Glomerular visceral epithelial cell (primary cell): Measurements from ENCODE around the gene MRPS5.
"Not testable (repeated sequence)": the region's sequence is repeated elsewhere in the genome, so short reads cannot be mapped to it uniquely, and the experiment has no call there.

Experiments
- DNase-seq: peaks from one replicate; pipeline ENCODE4 v3.0.0-alpha.2; 2016; ENCODE audit errors: extremely low spot score

The MRPS5 gene

DNA sequence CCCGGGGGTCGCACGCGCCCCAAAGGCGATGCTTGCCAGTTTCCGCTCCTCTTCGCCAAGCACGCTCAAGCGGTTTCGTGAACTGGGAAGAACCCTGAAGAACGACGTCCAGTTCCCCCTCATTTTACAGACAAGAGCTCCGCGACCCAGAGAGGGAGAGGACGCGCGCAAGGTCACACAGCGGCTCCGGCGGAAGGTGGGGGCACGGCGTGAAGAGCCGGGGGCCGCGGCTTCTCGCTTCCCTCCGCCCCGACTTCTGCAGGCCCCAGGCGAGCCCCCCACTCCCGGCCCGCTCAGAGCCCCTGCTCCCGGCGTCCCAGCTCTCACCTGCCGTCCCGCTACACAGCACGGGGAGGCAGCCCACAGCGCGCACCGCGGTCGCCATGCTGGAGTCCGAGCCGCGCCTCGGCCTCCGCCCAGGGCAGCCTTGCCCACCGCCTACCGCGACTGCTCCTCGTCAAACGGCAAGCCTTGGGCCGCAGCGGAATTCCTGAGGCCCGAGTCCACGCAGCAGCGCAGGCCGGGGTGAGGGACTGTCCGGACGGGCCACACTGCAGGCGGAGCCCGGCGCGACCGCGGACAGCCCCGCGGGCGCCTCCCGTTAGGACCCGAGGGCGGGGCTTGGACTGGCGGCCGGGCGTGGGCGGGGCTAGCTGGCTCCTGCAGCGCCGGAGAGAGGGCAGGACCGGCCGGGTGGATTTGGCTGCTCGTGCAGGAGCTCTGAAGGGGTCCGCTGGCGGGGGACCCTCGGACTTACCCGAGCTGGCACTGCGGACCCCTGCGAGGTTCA is at the start of gene MRPS5:
MRPS5 (minus strand) TSS at position 402 of the 790 bp plus-strand sequence; CDS start at position 385, 17 bp downstream.
- peak; percentile 80 for DNase-seq

- DNase-seq: peak; percentile 8
Observed at GRCh38 chr2:95166065-95166763, 44.6 kb upstream of the MRPS5 start.

DNA sequence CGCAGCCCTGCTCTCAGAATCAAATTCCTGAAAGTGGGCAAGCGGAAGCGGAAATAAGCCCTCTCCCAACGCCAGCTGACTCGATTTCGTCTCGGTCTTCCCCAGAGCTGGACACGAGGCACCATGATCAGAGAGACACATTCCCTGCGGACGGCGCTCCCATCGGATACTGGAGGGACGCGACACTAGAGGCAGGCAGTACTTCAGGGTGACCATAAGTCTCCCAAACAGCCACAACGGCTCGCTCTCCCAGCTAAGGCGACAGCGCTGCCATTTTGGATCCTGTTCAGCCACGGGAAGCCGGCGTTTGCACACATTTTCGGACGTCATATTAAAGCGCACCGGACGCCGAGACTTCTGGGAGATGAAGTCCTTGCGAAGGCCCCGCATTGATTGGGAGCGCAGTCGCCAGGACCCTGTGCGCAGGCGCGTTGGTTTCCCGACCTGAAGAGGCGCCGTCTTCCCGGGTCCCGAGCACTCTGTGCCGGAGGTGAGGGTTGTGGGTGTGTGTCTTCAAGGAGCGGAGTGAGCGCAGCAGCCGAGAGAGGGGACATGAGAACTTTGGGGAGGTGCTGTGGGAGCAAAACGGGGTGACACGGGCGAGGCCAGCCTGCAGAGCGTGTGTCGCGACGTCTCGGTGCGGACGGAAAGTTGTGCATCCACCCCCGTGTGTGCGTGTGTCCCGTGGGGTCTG is 43.9 kb upstream of the MRPS5 start, which contains the start of gene ZNF2:
ZNF2 (plus strand) TSS at position 439 of the 694 bp plus-strand sequence. CDS start 10,418 bp downstream, outside the sequence.
- peak; percentile 98 for DNase-seq

DNA sequence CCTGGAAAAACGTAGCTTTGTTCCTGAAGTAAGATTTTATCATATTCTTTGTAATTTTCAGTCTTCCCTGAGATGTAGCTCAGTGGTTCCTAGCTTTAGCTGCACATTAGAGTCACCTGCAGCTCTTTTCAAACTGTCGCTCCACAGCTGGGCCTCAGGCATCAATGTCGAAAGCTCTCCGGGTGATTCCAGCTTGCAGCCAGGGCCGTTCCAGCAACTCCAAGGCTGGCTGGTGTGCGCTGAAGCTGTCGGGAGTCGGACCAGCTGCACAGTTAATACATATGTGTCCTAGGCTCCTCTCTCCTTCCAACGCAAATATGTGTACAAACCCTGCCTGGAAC is 43.4 kb upstream of the MRPS5 start:
- DNase-seq: no peak

GRCh38 chr2:95159690-95160449 is 38.3 kb upstream of the MRPS5 start, which contains the start of gene ZNF514:
TSS of gene ZNF514 (minus strand) at chr2:95159848. CDS start at chr2:95153253, 6,595 bp downstream.
- peak; percentile 65 for DNase-seq

- peak; percentile 28 for DNase-seq
Observed at GRCh38 chr2:95158891-95159619, 37.4 kb upstream of the MRPS5 start.

GRCh38 chr2:95158441-95158840 is 36.8 kb upstream of the MRPS5 start:
- no peak for DNase-seq

GRCh38 chr2:95149397-95149984 is 27.9 kb upstream of the MRPS5 start:
- no peak for DNase-seq

GRCh38 chr2:95143838-95144237 is 22.2 kb upstream of the MRPS5 start:
- no peak for DNase-seq

- DNase-seq: no peak
Observed at GRCh38 chr2:95138702-95139101, 17.1 kb upstream of the MRPS5 start.

DNA sequence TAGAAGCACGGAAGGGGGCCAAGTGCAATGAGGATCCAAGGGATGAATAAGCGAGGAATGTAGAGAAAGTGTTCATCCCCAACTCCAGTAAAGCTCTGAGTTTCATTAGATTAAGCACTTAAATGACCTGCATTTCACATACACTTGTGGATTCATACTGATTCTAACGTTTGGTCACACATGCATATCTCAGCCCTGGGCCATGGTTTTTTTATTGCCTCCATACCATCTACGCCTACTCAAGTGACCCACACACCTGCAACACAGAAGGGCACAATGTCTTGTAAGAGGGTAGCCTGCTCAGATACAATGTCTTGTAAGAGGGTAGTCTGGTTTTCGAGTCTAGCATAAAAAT is 566 bp upstream of the MRPS5 start:
- no peak for DNase-seq

- no peak for DNase-seq
Observed at GRCh38 chr2:95121093-95121406, 558 bp downstream of the MRPS5 start.

DNA sequence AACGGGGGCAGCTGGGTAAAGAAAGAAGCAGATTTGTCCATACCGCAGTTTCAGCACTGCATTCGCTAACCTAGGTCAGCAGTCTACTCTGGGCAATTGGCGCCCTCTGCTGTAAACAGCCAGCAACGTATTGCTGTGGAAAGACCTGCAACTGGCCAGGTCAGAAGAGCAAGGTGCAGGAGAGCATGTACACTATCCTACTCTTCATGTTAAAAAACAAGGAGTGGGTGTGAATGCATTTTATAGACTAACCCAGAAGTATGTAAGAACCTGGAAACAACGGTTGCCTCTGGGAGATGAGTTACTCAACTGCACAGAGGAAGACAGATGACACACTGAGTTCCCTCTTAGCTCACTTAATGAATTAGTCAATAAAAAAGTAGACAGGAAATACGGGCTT is 6.2 kb downstream of the MRPS5 start:
- peak; percentile 74 for DNase-seq

- no peak for DNase-seq
Observed at GRCh38 chr2:95113464-95113863, 8.1 kb downstream of the MRPS5 start.

- DNase-seq: no peak
Observed at GRCh38 chr2:95110395-95110794, 11.2 kb downstream of the MRPS5 start.

DNA sequence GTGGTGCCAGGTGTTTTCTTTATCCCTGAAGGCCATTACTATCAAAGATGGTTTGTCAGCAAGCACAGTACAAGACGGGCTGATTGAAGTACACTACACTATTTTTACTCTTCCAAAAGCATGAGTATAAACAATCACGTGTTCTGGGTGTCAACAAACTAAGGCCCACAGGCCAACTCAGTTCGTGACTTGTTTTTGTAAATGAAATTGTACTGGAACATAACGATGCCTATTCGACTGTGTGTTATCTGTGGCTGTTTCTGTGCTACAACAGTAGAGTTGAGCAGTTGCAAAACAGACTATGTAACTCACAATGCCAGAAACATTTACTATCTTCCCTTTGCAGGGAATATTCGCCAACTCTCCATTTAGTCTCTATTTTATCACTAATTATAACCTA is 12.3 kb downstream of the MRPS5 start:
- DNase-seq: no peak

- DNase-seq: no peak
Observed at GRCh38 chr2:95106081-95106480, 15.5 kb downstream of the MRPS5 start.

- DNase-seq: no peak
Observed at GRCh38 chr2:95104606-95105005, 17.0 kb downstream of the MRPS5 start.

- no peak for DNase-seq
Observed at GRCh38 chr2:95099910-95100309, 21.7 kb downstream of the MRPS5 start.

DNA sequence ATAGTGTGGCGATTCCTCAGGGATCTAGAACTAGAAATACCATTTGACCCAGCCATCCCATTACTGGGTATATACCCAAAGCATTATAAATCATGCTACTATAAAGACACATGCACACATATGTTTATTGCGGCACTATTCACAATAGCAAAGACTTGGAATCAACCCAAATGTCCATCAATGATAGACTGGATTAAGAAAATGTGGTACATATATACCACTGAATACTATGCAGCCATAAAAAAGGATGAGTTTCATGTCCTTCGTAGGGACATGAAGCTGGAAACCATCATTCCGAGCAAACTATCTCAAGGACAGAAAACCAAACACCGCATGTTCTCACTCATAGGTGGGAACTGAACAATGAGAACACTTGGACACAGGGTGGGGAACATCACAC is 23.3 kb downstream of the MRPS5 start:
- DNase-seq: not testable (repeated sequence)
